ENCODE measurements around the gene VAV2.

VAV2 gene

DNA sequence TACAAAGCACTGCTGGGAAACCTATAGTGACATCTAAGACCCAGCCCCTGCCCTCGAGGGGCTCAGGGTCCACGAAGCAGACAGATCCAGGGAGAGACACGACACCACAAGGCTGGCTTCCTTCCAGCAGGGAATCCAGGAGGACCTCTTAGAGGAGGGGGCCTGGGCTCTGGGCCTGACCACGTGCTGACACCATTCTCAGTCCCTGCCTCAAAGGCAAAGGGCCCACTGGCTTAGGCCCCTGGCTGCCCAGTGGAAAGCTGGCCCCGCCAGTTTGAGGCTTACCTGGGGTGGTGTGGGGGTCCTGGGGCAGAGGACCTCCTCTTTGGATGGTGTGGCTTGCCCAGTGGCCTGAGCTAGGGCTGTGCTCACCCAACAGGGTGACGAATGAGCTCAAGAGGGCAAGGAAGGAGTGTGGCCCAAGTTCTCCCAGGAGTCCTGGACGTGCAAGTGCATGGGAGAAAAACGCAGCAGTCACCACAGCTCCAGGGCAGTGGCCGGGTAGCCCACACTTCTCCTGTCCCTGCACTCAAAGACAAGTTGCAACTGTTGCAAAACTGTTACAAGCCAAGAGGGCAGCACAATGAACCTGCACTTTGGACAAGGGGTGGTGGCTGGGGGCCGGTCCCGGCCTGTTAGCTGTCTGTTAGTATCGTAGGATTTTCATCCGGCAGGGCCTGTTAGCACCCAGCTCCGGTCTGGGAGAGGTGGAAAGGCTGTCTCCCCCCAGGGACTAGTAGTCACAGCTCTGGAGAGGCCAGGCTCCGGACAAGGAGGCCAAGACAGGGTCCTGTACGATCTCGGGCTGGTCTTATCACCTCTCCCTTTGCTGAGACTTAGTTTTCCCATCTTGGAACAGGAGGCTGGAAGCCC lies 252.5 kb downstream of the VAV2 start:
- in situ Hi-C loops (cut with MboI; ENCODE audit: low sequenced_read_pairs) = no loop called here

DNA sequence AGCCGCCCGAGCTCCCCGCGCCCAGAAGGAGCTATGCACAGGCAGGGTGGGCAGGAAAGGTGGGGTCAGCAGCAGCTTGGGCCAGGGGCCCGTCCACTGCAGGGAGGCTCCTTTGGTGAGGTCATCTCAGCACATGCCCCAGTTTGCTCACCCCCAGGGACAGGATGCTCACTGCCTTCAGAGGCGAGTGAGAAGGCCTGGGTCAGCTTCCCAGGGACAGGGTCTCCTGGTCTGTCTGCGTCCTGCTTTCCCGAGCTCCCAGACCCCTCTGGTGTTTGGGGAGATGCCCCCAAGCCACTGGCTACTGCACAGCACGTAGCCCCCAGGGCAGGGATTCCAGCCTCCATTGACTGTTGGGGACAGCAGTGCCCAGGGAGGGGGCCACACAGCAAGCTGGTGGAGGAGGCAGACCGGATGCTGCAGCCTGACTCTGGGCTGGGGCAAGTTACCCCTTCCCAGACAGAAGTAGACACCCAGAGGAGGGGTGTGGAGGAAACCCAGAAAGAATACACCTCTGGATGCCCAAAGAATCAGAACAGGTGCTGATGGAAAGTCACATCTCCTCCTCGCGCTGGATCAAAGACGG lies 253.4 kb downstream of the VAV2 start:
- in situ Hi-C loops (cut with MboI; ENCODE audit: low sequenced_read_pairs) = no loop called here

DNA sequence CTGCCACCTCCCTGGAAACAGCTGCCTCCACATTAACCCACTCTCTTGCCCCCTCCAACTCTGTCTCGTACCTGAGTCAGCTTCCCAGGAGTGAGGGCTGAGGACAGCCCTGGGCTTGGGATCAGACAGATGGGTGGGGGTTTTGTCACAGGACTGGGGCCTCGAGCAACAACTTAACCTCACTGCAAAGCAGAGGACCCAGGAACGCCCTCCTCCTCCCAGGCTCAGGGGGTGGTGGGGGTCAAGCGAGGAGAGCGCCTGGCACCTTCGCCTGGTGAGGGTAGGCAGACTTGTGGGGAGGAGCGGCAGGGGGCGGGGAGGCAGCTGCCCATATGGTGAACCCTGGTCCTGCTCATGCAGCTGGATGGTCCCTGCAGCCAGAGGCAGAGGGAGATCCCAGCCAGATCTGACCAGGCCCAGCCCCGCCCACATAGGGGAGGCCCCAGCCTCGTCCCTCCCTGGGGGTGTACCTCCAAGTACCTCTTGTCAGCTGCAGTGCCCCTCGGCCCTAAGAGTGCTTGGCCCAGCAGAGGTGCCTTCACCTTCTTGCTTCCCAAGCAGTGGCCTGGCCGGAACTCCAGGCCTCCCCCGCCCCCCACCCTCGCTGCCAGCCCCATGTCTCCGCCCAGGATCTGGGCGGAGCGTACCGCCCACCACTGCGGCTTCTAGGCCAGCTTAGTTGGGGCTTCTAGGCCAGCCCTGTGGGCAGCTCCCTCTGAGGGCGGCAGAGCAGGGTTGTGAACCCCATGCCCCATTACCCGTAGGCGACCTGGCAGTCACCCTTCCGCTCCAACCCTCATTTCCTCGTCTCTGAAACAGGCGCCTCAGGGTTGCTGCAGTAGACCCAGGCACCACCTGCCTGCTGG lies 254.1 kb downstream of the VAV2 start, which contains the start of gene SARDH:
Gene SARDH (minus strand): TSS at position 579 of the 866 bp plus-strand sequence. CDS start 4,179 bp downstream, outside the sequence.
- in situ Hi-C loops (cut with MboI; ENCODE audit: low sequenced_read_pairs) = no loop called here

DNA sequence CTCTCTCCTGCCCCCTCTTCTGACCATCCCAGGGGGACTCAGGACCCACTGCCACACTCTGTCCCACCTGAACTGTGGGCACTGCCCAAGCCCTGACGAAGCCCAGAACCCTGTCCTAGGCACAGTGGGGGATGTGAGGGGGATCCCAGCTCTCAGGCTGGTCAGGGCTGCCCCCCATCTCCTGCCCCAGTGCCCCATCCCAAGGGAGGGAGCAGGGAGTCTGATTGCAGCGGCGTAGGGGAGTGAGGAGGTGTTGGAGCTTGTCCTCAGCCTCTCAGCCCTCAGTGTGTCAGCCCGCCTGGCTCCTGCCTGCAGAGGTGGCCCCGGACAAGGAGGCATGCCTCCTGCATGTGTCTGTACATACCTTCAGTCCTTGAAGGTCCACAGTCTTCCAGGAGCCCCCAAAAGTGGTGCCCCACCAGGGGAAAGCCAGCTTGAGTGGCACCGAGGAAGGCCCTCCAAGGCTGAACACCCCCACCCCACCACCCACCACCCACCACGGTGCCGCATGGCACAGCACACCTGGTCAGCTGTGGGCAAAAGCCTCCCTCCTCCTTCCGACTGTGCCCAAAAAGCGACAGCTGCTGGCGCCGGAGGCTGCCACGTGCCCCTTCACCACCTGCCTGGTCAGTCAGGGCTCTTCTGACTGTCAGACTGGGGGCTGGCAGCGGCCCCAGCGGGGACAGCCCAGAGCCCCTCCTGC lies 254.9 kb downstream of the VAV2 start:
- in situ Hi-C loops (cut with MboI; ENCODE audit: low sequenced_read_pairs) = no loop called here

DNA sequence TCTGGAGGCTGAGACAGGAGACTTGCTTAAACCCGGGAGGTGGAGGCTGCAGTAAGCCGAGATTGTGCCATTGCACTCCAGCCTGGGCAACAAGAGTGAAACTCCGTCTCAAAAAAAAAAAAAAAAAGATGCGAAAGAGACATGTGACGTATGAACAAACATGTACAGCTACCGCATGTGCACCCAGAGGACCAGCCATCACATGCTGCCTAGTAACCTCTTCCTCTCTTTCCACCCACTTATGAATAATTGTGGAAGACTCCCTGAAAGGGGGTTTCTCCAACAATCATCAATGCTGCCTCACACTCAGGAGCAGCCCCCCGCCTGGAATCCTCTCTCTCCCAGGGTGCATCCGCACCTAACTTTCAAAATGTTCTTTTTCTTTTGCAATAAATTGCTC lies 256.2 kb downstream of the VAV2 start:
- in situ Hi-C loops (cut with MboI; ENCODE audit: low sequenced_read_pairs) = no loop called here

DNA sequence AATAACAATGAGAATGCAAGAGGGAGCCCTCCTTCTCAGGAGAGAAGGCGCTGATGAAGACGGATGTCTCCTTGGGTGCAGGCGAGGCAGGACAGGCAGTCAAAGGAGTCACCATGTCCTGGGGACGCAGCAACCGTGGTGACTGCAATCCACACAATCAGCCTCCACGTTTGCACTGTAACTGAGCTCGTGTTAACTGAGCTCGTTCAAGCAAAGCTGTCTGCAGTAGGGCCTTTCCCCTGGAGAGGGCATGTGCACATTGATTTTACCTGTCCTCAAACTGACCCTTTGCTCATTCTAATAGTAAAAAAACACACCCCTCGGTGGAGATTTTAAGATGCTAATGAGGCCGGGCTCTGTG lies 256.7 kb downstream of the VAV2 start:
- in situ Hi-C loops (cut with MboI; ENCODE audit: low sequenced_read_pairs) = no loop called here

DNA sequence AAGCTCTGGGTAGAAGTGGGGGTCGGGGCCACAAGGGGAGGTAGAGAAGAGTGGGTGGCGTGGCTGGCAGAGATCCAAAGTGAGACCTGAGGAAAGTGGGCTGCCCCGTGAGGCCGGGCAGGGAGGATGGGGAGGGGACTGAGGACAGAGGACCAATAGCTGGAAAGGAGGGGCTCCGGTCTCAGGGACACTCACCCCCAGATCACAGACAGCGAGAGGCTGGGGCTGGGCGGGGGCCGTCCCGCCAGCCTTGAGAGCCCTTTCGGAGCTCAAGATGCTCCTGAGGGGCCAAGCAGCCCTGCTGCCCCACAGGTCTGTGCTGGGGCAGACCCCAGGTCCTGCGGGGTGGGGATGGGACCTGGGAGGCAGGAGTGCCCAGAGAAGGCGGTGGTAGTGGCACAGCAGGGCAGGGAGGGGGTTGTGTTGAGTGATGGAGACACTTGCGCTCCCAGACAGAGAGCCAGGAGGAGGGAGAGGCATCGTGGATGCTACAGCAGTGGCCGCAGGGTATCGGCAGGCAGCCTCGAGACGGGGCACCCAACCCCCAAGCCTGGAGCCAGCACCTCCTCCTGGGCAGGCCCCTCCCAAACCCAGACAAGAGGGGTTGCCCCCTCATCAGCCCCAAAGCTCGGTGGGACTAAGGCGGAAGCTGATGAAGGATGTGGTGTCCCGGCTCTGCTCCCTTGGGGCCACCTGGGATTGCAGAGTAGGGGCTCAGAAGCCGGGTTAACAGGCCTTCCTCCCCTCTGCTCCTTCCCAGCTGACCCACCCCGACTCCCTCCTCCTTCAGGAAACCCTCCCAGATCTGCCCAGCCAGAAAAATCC lies 257.3 kb downstream of the VAV2 start:
- in situ Hi-C loops (cut with MboI; ENCODE audit: low sequenced_read_pairs) = no loop called here

DNA sequence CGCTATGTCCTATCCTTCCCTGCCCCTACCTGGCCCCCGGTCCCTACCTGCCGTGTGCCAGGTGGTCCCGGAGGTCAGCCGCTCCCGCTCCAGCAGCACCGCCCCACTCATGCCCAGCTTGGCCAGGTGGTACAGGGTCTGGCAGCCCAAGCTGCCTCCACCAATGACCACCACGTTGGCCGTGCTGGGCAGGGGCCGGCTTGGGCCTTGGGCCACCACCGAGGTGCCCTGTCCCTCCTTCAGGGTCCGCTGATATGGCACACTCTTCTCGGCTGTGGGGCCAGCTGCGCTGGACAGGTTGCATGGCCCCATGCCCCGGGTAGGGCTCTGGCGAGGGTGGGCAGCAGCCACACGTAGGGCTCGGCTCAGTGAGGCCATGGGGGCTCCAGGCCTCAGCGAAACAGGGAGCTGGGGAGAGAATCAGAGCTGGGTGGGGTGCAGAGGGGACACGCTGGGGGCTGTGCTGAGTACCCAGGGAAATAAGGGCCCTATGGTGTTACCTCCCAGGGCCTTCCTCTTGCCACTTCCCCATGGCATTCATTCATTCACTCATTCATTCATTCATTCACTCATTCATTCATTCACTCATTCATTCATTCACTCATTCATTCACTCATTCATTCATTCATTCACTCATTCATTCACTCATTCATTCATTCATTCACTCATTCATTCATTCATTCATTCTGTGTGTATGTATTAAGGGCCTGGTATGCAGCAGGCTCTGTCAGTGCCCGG lies 258.2 kb downstream of the VAV2 start:
- in situ Hi-C loops (cut with MboI; ENCODE audit: low sequenced_read_pairs) = no loop called here

DNA sequence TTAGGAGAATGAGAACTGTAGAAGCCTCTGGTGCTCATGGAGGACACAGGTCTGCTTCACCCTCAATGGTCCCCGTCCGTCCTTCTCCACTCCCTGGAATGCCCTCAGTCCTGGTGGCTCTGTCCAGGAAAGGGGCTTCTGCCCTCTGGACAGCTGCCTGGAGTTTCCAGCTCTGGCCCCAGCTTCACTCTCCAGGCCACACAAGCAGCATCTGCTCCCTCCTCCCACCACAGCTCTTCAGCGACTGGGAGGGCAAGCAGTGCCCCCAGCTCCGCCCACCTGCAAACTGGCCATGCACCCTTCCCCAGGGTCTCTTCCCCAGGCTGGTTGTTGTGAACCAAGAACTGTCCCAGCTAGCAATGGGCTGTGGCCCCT lies 258.7 kb downstream of the VAV2 start:
- in situ Hi-C loops (cut with MboI; ENCODE audit: low sequenced_read_pairs) = no loop called here

DNA sequence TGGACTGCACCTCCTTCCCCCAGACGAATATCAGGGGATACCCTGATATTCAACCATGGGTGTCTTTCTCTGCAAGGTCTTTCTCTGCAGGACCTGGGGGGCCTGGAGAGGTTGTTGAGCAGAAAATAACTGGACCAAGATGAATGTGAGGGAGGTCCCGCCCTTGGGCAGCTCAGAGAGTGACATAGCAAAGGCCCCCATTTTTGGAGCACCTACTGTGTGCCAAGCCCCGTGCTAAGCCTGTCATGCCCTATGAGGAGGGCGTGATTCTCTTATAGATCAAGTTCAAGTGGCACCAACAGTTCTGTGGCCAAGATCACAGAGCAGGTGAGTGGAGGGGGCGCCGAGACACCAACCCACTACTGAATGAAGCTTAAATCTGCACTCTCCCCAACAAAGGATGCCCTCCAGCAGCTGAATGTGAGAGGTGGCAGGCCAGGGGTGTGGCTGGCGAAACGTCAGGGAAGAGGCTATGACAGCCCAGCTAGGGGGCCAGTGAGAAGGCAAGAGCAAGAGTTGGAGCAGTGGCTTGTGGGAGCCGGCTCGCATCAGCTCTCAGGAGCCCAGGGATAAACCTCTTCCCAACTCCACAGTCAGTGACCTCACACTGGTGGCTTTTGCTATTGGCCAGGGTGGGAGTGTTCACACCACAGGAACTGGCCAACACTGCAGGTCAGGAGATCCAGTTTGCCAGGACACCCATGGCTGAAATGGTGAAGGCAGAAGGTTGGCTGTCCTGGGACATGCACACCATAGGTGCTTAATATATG lies 259.3 kb downstream of the VAV2 start:
- in situ Hi-C loops (cut with MboI; ENCODE audit: low sequenced_read_pairs) = no loop called here

DNA sequence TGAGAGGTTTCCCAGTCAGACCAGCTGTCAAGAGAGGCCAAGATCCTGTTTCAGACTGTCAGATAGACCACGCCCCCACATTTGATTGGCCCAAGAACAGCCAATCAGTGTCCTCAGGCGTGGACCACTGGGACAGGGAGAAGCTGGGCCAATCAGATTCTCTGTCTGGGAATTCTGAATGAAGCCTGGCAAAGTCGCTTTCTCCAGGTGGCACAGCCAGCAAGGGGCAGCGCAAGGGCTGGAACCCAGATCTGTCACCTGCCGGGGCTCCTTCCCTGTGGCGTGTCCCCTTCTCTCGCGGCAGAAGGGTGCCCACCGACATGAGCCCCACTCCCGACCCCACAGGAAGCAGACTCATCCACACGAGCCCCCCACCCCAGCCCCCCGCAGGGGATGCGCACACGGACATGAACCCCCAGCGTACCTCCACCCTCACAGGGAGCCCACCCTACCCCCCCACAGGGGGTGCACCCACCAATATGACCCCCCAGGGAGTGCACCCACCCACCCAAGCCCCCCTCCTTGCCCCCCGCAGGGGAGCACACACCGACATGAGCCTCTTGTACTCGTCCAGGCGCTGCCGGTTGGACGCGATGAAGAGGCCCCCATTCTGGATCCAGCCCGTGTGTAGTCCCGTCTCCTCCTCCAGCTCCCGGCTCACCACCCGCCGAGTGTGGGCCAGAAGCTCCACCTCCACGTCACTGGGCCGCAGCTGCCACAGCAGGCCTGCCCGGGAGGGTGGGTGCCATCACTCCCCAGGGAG lies 260.1 kb downstream of the VAV2 start:
- in situ Hi-C loops (cut with MboI; ENCODE audit: low sequenced_read_pairs) = no loop called here

DNA sequence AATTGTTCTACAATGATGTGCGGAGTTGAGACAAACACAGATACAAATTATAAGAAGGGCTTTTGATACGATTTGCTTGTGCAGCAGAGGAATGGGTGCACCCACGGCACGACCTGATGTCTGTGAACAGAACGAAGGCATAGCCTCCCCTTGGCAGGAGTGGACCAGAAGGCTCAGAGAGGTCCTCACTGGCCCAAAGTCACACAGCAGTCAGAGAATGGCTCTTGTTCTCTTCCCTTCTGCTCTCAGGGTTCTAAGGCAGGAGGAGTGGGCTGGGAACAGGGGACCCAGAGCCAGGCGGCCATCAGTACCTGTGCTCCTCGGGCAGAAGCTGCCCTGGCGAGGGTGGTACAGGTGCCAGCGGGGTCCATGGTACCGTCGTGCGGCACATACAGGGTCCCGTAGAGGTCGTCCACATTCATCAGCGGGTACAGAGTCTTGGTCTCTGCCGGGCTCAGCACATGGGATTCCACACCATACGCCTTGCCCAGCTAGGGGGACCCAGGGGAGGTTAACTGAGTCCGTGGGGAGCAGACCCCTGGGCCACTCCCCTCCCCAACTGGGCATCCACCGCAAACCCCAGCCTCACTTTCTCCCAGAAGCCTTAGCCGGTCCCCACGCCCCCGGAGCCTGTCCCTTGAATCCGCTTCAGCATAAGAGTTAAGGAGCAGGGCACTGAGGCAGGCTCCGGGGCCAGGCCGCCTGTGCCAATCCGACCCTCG lies 261.0 kb downstream of the VAV2 start:
- in situ Hi-C loops (cut with MboI; ENCODE audit: low sequenced_read_pairs) = no loop called here

DNA sequence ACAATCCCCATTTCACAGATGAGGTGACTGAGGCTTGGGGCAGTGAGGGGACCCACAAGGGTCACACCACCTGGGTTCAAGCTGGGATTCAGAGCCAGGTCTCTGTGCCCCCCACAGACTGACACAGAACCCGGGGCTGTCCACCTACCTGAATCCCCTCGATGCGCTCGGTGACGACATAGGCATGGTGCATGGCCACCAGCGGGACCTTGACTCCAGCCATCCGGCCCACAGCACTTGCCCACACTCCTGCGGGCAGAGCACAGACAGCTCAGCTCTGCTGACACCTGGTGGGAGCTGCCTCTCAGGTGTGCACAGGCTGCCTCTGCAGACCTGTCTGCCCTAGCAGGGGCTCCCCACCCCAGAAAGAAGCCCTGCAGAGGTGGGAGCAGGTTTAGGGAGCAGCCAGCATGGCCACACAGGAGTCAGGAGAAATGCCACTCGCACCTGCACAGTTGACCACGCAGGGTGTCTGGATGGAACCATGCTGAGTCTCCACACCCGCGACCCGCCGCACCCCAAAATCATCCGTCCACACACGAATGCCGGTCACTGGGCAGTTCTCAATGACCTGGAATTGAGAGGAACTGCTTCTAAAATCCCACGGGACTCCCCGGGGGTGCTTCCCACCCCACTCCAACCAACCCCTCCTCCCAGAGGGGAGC lies 262.4 kb downstream of the VAV2 start:
- in situ Hi-C loops (cut with MboI; ENCODE audit: low sequenced_read_pairs) = no loop called here

DNA sequence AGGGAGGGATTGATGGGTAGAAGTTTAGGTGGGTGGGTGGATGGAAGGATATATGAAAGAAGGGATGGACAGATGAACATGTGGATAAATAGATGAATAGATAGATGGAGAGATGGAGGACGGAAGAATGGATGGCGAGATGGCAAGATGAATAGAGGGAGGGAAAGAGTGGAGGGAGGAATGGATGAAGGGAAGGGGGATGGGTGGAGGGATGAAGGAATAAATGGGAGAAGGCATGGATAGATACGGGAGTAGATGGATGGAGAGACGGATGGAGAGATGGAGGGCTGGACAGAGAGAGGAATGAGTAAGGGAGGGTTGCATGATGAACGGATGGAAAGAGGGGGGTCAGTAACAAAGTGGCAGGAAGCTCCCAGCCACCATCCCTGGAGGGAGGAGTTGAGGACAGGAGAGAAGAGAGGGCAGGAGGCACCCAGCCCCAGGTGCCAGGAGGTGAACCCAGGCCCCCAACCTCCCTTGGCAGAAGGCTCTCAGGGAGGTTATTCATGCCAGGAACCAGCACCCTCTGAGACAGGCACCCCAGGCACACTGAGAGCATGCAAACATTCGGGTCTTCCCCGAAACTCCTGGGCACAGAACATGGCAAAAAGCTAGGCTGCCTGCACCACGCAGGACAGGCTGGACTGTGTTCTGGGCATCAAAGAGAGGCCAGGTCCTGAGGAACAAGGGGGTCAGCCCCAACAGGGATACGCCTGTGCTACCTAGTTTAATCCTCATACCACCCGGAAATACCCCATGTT lies 263.1 kb downstream of the VAV2 start:
- in situ Hi-C loops (cut with MboI; ENCODE audit: low sequenced_read_pairs) = no loop called here

DNA sequence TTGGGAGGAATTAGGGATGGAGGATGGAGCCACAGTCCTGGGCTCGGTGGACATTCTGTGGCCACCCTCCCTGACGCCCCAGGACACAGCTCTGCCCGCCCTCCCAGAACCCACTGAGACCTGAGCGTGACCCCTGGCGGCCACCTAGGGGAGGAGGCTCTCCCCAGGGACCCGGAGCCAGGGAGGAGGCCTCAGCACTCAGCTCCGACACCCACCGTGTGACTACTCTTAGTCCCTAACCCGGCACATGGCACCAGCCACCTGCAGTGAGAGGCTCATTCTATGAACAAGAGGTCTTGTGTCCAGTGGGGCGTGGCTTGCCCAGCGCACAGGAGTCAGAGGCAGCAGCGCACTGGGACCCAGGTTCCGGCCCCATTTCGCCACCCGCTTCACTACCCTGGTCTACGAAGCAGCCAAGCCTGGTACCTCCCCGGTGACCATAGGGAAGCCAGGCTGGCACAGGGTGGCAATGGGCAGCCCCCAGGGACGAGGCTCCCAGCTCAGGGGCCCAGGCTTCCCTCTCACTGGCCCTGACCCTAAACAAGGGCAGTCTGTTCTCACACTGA lies 264.2 kb downstream of the VAV2 start:
- in situ Hi-C loops (cut with MboI; ENCODE audit: low sequenced_read_pairs) = no loop called here

Data from HL-60/S4 treated with phorbol 12-myristate 13-acetate at 8.2 ng/mL for 4 days and 3 days (cell line).